RWPE1 (cell line): ENCODE results near the gene SPOCD1.

ENCODE experiments used
- CTCF ChIA-PET: fragments of 350-600 bp; sonication (Branson Sonifier 250); formaldehyde crosslinking; extraction: SDS; loops from one replicate; lab custom pipeline; 2021; lab: Yijun Ruan, JAX
- POLR2A ChIA-PET: fragments of 400-600 bp; formaldehyde crosslinking; extraction: SDS; loops from one replicate; lab custom pipeline; 2020; ENCODE audit warnings: antibody characterized with exemption; ENCODE audit not compliant: low non-redundant PET; lab: Yijun Ruan, JAX
- DNase-seq: peaks from one replicate; pipeline ENCODE4 v3.0.0; 2012; ENCODE audit warnings: low spot score
- H3K27ac ChIP-seq: fragments of 450-650 bp; 2 replicates; pipeline ENCODE4 v1.5.1; 2017
- TF ChIP-seq, protein P1 (sequence below): fragments of 450-650 bp; conservative IDR thresholded peaks from 2 replicates; pipeline ENCODE4 v1.5.1; 2017; ENCODE audit warnings: low read depth, mild to moderate bottlenecking

SPOCD1 gene

DNA sequence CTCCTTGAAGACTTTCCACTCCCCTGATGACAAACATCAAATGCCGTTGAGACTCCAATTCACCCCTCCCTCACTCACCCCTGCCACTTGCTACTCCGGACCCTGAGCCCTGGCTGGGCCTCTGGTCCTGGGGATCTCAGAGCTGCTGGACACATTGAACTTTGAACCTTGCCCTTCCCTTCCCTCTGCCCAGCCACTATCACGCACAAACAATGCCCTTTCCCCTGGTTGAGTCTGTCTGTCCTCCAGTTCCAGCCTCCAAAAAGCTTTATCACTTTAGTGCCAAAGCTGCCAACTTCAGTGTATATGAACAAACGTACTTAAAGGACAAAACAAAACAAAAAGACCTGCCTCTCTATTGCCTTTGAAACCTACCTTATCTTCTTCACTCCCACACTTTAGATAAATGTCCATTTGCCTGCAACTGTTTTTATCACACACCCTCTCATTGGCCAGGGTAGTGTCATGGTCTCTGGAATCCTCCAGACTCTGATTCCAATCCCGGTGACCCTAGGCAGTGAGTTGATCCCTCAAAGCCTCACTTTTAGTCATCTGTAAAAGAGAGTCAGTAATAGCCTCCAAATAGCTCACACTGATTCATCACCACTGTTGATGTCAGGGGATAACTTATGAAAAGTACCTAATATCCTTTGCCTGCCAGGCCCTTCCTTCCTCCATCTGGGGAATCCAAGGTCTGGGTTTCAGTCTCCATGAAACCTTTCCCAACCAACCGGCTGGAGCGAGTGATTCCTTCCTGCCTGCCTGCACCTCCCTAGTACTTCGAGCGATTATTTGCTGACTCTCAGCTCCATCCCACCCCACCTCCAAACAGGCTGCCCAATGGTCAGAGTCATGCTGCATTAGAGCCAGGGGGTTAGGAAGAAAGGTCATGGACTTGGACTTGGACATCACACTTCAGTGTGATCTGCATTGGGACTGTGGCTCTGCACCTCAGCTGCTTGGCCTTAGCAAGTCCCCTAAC, 15.9 kb upstream of the SPOCD1 start:
- TF ChIP-seq, protein P1, sequence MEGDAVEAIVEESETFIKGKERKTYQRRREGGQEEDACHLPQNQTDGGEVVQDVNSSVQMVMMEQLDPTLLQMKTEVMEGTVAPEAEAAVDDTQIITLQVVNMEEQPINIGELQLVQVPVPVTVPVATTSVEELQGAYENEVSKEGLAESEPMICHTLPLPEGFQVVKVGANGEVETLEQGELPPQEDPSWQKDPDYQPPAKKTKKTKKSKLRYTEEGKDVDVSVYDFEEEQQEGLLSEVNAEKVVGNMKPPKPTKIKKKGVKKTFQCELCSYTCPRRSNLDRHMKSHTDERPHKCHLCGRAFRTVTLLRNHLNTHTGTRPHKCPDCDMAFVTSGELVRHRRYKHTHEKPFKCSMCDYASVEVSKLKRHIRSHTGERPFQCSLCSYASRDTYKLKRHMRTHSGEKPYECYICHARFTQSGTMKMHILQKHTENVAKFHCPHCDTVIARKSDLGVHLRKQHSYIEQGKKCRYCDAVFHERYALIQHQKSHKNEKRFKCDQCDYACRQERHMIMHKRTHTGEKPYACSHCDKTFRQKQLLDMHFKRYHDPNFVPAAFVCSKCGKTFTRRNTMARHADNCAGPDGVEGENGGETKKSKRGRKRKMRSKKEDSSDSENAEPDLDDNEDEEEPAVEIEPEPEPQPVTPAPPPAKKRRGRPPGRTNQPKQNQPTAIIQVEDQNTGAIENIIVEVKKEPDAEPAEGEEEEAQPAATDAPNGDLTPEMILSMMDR, result no peak
- ChIA-PET CTCF (no interaction called here), POLR2A (no interaction called here)
- no peak overlapping the region for H3K27ac ChIP-seq
- DNase-seq, result no peak

DNA sequence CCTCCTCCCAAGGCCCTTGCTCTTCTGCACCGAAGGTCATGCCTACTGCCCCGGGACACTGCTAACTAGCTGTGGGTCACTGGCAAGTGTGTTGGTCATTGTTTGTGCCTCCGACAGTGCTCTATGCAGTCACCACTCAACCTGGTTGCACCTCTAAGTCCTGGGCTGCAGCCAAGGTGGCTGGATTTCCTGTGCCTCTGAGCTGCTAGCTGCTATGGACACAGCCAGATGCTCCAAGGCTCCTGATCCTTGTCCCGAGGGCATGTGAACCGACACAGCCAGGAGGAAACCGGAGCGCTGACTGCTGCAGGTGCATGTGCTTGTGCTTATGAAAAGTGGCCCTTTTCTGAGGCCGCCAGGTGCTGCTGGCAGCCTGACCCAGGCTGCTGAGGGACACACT, 14.7 kb upstream of the SPOCD1 start:
- TF ChIP-seq, protein P1, result no peak
- ChIA-PET POLR2A (no interaction called here), CTCF (no interaction called here)
- no peak for DNase-seq
- no peak overlapping the region for H3K27ac ChIP-seq

DNA sequence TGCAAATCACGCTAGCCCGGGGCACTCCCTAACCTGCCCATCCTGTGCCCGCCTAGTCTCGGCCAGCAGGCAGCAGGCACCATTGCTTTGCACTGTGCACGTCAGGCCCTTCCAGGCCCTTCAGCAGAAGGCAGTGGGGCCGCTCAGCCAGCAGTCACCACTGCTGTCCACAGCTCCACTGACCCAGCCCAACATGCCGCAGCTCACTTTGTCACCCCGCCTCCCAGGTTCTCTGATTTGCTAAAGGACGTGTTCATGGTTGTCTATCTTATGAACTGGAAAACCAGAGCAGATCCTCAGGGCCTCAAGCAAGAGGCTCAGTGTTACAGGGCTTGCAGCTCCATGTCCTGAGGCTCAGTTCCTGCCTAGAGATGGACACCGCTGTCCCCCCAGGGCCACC, 14.2 kb upstream of the SPOCD1 start:
- ChIA-PET CTCF (no interaction called here), POLR2A (no interaction called here)
- H3K27ac ChIP-seq, result no peak overlapping the region
- TF ChIP-seq, protein P1, result no peak
- no peak for DNase-seq

DNA sequence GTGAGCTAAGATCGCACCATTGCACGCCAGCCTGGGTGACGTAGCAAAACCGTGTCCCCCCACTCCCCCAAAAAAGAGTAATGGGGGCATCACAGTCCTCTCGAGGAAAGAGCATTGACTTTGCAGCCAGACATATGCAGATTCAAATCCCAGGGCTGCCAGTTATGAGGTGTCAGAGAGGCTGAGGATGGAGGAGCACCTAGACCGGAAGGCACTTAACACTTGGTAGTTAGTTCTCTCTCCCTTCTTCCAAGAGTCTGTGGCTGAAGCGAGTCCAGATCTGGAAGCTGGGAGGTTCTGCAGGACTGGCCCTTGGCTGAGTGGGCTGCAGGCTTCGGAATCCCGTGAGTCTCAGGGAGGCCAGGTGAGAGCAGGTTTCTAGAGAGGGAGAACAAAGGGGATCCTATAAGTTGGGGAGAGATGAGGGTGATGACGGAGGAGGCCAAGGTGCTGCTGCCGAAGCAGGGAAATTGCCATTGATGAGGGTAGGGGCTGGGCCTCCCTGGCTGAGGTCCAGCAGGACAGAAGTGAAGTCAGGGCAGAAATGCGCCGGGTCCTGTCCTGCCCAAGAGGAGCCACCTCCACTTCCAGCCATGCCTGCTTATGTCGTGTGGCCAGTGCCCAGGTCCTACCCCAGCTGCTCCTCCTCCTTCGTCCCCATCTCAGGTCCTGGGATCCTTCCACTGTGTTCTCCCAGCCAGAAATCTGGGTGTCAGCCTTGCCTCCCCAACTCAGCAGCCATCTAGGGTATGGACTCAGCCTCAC, 13.3 kb upstream of the SPOCD1 start:
- no peak for DNase-seq
- CTCF ChIA-PET, result interaction anchor here (0.6 kb wide), 1 partner anchor 25 kb away, joined by 3 read pairs; no protein-coding TSS in a partner anchor
- H3K27ac ChIP-seq, result no peak overlapping the region
- TF ChIP-seq, protein P1, result no peak
- POLR2A ChIA-PET, result no interaction called here

DNA sequence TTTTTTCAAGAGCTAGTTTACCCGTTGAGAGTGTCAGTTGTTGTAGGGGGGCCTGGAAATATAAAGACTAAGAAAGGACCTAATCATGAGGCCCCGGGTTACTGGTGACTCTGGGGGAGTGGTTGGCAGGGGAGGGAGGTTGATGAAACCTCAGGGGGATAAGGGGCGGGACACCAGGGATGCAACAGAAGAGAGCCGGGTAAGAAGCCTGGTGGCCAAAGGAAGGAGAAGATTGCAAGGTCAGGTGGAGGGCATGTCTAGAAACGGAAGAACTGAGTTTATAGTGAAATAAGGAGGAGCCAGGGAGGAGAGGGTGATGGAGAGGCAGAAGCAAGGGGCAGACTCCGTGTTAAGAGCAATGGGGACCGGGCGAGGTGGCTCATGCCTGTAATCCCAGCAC, 12.5 kb upstream of the SPOCD1 start:
- POLR2A ChIA-PET, result no interaction called here
- H3K27ac ChIP-seq, result no peak overlapping the region
- TF ChIP-seq, protein P1, result no peak
- CTCF ChIA-PET, result interaction anchor here (0.6 kb wide), 1 partner anchor 25 kb away, joined by 3 read pairs; no protein-coding TSS in a partner anchor
- DNase-seq, result no peak

DNA sequence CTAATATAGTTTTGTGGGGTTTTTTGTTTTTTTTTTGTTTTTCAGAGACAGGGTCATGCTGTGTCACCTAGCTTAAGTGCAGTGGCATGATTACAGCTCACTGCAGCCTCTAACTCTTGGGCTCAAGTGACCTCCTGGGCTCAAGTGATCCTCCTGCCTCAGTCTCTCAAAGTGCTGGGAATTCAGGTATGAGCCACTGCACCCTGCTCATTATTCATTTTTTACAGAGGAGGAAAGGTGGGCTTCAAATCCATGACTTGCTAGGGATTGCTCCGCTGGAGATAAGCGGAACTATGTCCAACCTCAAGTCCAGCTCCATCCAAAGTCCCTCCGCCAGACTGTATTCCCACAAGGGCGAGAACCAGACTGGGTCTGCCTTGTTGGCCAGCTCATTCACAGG, 8.0 kb upstream of the SPOCD1 start:
- ChIA-PET POLR2A (no interaction called here), CTCF (interaction anchor here (0.6 kb wide), 2 partner anchors 249 to 262 kb away, joined by 3 to 5 read pairs; partner anchors contain the start of gene TMEM39B)
- TF ChIP-seq, protein P1, result no peak
- no peak overlapping the region for H3K27ac ChIP-seq
- DNase-seq, result no peak
